ENCODE results near the gene CCIN. TPM values are rescaled to one million over a fixed set of nuclear protein-coding genes. Genes with fewer than 3 reads are reported as not detected.

CCIN gene
- total and polyA plus RNA-seq, 2 of the 13 experiments (the other 11 are each of a cell fraction or from before 2014, with no cell fraction given), result not detected

DNA sequence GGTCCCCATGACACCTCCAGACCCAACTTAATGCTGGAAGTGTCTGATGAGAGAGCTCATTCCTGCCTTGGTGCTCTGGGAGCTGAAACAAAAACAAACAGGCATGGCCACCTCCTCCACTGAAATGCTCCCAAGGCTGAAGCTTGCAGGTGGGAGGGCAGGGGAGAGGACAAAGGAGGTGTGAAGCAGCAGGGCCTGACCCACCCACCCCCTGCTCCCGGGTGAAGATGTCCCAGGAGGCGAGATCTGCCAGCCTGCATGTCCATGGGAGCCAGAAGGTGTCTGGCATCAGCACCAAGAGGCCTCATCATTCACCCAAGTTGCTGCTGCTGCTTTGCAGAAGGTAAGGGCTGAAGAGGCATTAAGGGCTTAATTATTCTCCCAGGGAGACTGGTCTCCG, 4.2 kb upstream of the CCIN start:
- TF ChIP-seq ZSCAN25 (CRISPR knock-in tag; IDR thresholded peaks at IDR 0.05), result no peak
- no peak for TF ChIP-seq ZSCAN29 (CRISPR knock-in tag; conservative IDR thresholded peaks at IDR 0.05)
- TF ChIP-seq ZNF207 (IDR thresholded peaks at IDR 0.05; ENCODE audit: borderline replicate concordance), result no peak
- no peak for TF ChIP-seq ZNF496 (CRISPR knock-in tag; IDR thresholded peaks at IDR 0.05; ENCODE audit: insufficient replicate concordance)
- no peak for TF ChIP-seq SP5 (CRISPR knock-in tag; IDR thresholded peaks at IDR 0.05; ENCODE audit: borderline replicate concordance, low read depth)
- H3K9ac ChIP-seq (ENCODE audit: insufficient read depth, low read depth, low read length), result no peak overlapping the region
- CTCF ChIA-PET (ENCODE audit: low intra/inter-chr PET ratio, low total read pairs), result interaction anchor here (1.5 to 3.8 kb wide), 2 partner anchors 62 to 157 kb away, joined by 3 to 40 read pairs; no protein-coding TSS in a partner anchor
- 0% methylated on average over 1 of the region's 3 CpGs for WGBS (ENCODE audit: low lambda C conversion rate)
- H3K27ac ChIP-seq (ENCODE audit: extremely low read length, insufficient read depth, low read length), result no peak overlapping the region
- intact Hi-C loops (cut with micrococcal nuclease; ENCODE audit: unreplicated experiment), result loop anchor here (5.0 kb wide), 2 partner anchors 158 to 208 kb away; partner anchors contain the start of gene OR2S2
- BruUV-seq (replicated peaks), result no TSS peak
- H3K36me3 ChIP-seq (replicated peaks in 1 of 2; ENCODE audit: control insufficient read depth in 1 of 2, insufficient read depth in 2 of 2, low read length in 2 of 2), result no peaks in the 10 kb centered on the region
- no peak for ATAC-seq
- no peaks in the 10 kb centered on the region for H3K9me3 ChIP-seq (ENCODE audit: low read length)
- FAIRE-seq, result no peak
- H3K4me3 ChIP-seq (replicated peaks in 1 of 3; ENCODE audit: insufficient read depth in 1 of 3, low read depth in 2 of 3, low read length in 3 of 3), result no peak overlapping the region
- POLR2A ChIA-PET, result interaction anchor here (0.6 to 1.4 kb wide), 2 partner anchors 26 to 261 kb away, joined by 3 to 6 read pairs; partner anchors contain the start of gene CLTA
- H4K20me1 ChIP-seq (ENCODE audit: insufficient read depth, low read length), result no peaks in the 10 kb centered on the region
- peaks cover 3 to 27% of the 10 kb centered on the region in 2 experiments; a peak in 3 of 5 replicates for H3K27me3 ChIP-seq (ENCODE audit: control insufficient read depth in 1 of 2, insufficient read depth in 2 of 2, low read length in 2 of 2)
- DNase-seq (ENCODE audit: low spot score), result no peak
- in situ Hi-C loops (cut with HindIII; ENCODE audit: extremely low pct_ligation_motif_present, low pct_unique_long_range_greater_than_20kb), result loop anchor here (5.0 kb wide), 1 partner anchor 63 kb away; no protein-coding TSS in a partner anchor
- H2AFZ ChIP-seq (ENCODE audit: low read length), result no peak overlapping the region
- H3K4me1 ChIP-seq (ENCODE audit: insufficient read depth, low read length), result peaks cover 9% of the 10 kb centered on the region; the same call in 1 of the 2 replicates
- H3K79me2 ChIP-seq (ENCODE audit: insufficient read depth, low read length), result no peaks in the 10 kb centered on the region
- H3K4me2 ChIP-seq (ENCODE audit: low read depth, low read length), result no peak overlapping the region

DNA sequence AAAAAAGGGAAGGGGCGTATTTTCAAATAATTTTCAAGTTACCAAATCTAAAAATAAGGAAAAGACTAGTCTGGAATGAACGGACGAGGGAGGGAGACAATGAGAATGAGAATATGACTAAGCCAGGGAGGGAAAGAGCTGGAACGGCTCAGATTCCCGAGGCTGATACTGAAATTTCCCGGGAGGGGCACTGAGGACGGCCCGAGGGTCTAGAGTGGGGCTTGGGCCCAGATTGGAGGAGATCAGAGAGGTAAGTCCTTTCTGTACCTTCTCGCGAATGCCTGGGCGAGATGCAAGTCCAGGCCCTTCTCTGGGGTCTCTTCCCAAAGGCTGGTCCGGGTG, 3.4 kb upstream of the CCIN start:
- Histone ChIP-seq H3K4me3 (replicated peaks in 1 of 3; ENCODE audit: insufficient read depth in 1 of 3, low read depth in 2 of 3, low read length in 3 of 3) (no peak overlapping the region), H3K27ac (ENCODE audit: extremely low read length, insufficient read depth, low read length) (no peak overlapping the region), H3K4me2 (ENCODE audit: low read depth, low read length) (no peak overlapping the region), H3K27me3 (ENCODE audit: control insufficient read depth in 1 of 2, insufficient read depth in 2 of 2, low read length in 2 of 2) (peaks cover 4 to 34% of the 10 kb centered on the region in 2 experiments; a peak in 4 of 5 replicates), H3K9ac (ENCODE audit: insufficient read depth, low read depth, low read length) (no peak overlapping the region), H3K4me1 (ENCODE audit: insufficient read depth, low read length) (peaks cover 9% of the 10 kb centered on the region; the same call in 1 of the 2 replicates), H3K9me3 (ENCODE audit: low read length) (no peaks in the 10 kb centered on the region), H3K36me3 (replicated peaks in 1 of 2; ENCODE audit: control insufficient read depth in 1 of 2, insufficient read depth in 2 of 2, low read length in 2 of 2) (no peaks in the 10 kb centered on the region), H2AFZ (ENCODE audit: low read length) (no peak overlapping the region), H3K79me2 (ENCODE audit: insufficient read depth, low read length) (no peaks in the 10 kb centered on the region), H4K20me1 (ENCODE audit: insufficient read depth, low read length) (no peaks in the 10 kb centered on the region)
- in situ Hi-C loops (cut with HindIII; ENCODE audit: extremely low pct_ligation_motif_present, low pct_unique_long_range_greater_than_20kb) (loop anchor here (5.0 kb wide), 1 partner anchor 63 kb away; no protein-coding TSS in a partner anchor), intact Hi-C loops (cut with micrococcal nuclease; ENCODE audit: unreplicated experiment) (loop anchor here (1.0 to 5.0 kb wide), 3 partner anchors 62 to 208 kb away; partner anchors contain the start of gene OR2S2)
- ChIA-PET CTCF (ENCODE audit: low intra/inter-chr PET ratio, low total read pairs) (interaction anchor here (0.6 to 3.8 kb wide), 4 partner anchors 63 to 211 kb away, joined by 3 to 40 read pairs (median 8); no protein-coding TSS in a partner anchor), POLR2A (no interaction called here)
- TF ChIP-seq ZNF160 (CRISPR knock-in tag; IDR thresholded peaks at IDR 0.05), result no peak
- TF ChIP-seq DNMT3B (CRISPR knock-in tag; conservative IDR thresholded peaks at IDR 0.05), result no peak
- no peak for TF ChIP-seq MATR3 (CRISPR knock-in tag; IDR thresholded peaks at IDR 0.05)
- TF ChIP-seq SCMH1 (CRISPR knock-in tag; IDR thresholded peaks at IDR 0.05; ENCODE audit: borderline replicate concordance), result no peak
- TF ChIP-seq FOXJ3 (CRISPR knock-in tag; IDR thresholded peaks at IDR 0.05; ENCODE audit: borderline replicate concordance), result no peak
- TF ChIP-seq ZNF451 (CRISPR knock-in tag; IDR thresholded peaks at IDR 0.05), result no peak
- TF ChIP-seq ZNF773 (CRISPR knock-in tag; IDR thresholded peaks at IDR 0.05; ENCODE audit: borderline replicate concordance), result no peak
- TF ChIP-seq ZNF484 (CRISPR knock-in tag; IDR thresholded peaks at IDR 0.05; ENCODE audit: borderline replicate concordance, low read depth), result no peak
- no peak for TF ChIP-seq NFKBIZ (CRISPR knock-in tag; IDR thresholded peaks at IDR 0.05)
- DNase-seq (ENCODE audit: low spot score), result no peak
- no peak for ATAC-seq
- BruUV-seq (replicated peaks), result no TSS peak
- FAIRE-seq, result no peak
- WGBS (ENCODE audit: low lambda C conversion rate), result 20% methylated on average over 9 of the region's 12 CpGs

Data from HepG2 (cell line).